HG03439 (cell line): ENCODE results near the gene CDRT15.
"Not testable (repeated sequence)": the region's sequence is repeated elsewhere in the genome, so short reads cannot be mapped to it uniquely, and the experiment has no call there.

ENCODE experiments used
- ATAC-seq: cut with Tn5 transposase; IDR thresholded peaks from one replicate; pipeline ENCODE4 v1.9.1; 2021; ENCODE audit warnings: mild to moderate bottlenecking, moderate library complexity; ENCODE audit not compliant: unreplicated experiment

CDRT15 gene

GRCh38 chr17:14236762-14237161 lies at the start of gene CDRT15:
Gene CDRT15 (minus strand): TSS chr17:14236862. CDS start chr17:14236833, 29 bp downstream.
- not testable (repeated sequence) for ATAC-seq

- ATAC-seq = no peak
Measured at GRCh38 chr17:14282726-14283125, 46.1 kb upstream of the CDRT15 start.

GRCh38 chr17:14281530-14281929 lies 44.9 kb upstream of the CDRT15 start:
- ATAC-seq = no peak

- ATAC-seq = no peak
Measured at GRCh38 chr17:14276535-14277250, 40.0 kb upstream of the CDRT15 start.

- no peak for ATAC-seq
Measured at GRCh38 chr17:14270508-14270907, 33.8 kb upstream of the CDRT15 start.

- ATAC-seq = no peak
Measured at GRCh38 chr17:14269473-14269872, 32.8 kb upstream of the CDRT15 start.

GRCh38 chr17:14268264-14268663 lies 31.6 kb upstream of the CDRT15 start:
- no peak for ATAC-seq

- ATAC-seq = no peak
Measured at GRCh38 chr17:14261406-14261805, 24.7 kb upstream of the CDRT15 start.

GRCh38 chr17:14245629-14246028 lies 9.0 kb upstream of the CDRT15 start:
- ATAC-seq = no peak

- no peak for ATAC-seq
Measured at GRCh38 chr17:14245002-14245401, 8.3 kb upstream of the CDRT15 start.

- ATAC-seq = not testable (repeated sequence)
Measured at GRCh38 chr17:14239271-14239670, 2.6 kb upstream of the CDRT15 start.

- not testable (repeated sequence) for ATAC-seq
Measured at GRCh38 chr17:14236032-14236431, 630 bp downstream of the CDRT15 start.

- ATAC-seq = not testable (repeated sequence)
Measured at GRCh38 chr17:14235047-14235446, 1.6 kb downstream of the CDRT15 start.

GRCh38 chr17:14231187-14231586 lies 5.5 kb downstream of the CDRT15 start:
- ATAC-seq = not testable (repeated sequence)

- ATAC-seq = no peak
Measured at GRCh38 chr17:14228903-14229302, 7.8 kb downstream of the CDRT15 start.

- ATAC-seq = no peak
Measured at GRCh38 chr17:14227052-14227451, 9.6 kb downstream of the CDRT15 start.

GRCh38 chr17:14225254-14225980 lies 11.2 kb downstream of the CDRT15 start:
- ATAC-seq = no peak

GRCh38 chr17:14222611-14223010 lies 14.1 kb downstream of the CDRT15 start:
- no peak for ATAC-seq

- no peak for ATAC-seq
Measured at GRCh38 chr17:14214271-14214670, 22.4 kb downstream of the CDRT15 start.

GRCh38 chr17:14212401-14212800 lies 24.3 kb downstream of the CDRT15 start:
- no peak for ATAC-seq

- no peak for ATAC-seq
Measured at GRCh38 chr17:14211801-14212200, 24.9 kb downstream of the CDRT15 start.

- ATAC-seq = no peak
Measured at GRCh38 chr17:14211246-14211645, 25.4 kb downstream of the CDRT15 start.
